Activated T-cell treated with anti-CD3 and anti-CD28 coated beads, Interleukin-2, amount 50 U/mL, for 1 hour (primary cell): ENCODE measurements around the gene TMEM164.

ENCODE experiments used
- DNase-seq: peaks from one replicate; pipeline ENCODE4 v3.0.0-alpha.2; 2020

The TMEM164 gene

GRCh38 chrX:110215411-110215810 is 212.5 kb downstream of the TMEM164 start:
- no peak for DNase-seq

DNA sequence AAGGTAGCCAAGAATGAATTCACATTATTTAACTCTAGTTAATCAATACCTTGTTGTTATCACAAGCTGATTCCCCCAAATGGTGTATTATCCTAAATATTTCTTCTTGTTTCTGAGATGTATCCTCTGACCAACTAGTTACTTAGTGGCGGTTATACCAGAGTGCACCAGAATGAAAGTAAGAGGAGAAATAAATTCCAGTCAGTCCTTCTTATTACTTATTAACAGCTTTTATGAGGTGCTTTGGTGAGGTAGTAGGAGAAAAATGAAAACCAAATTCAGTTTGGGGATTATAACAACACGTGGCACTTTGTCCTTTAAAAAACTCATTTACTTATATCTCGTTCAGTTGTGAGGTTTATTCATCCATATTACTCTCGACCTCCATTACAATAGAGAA is 213.1 kb downstream of the TMEM164 start:
- no peak for DNase-seq

DNA sequence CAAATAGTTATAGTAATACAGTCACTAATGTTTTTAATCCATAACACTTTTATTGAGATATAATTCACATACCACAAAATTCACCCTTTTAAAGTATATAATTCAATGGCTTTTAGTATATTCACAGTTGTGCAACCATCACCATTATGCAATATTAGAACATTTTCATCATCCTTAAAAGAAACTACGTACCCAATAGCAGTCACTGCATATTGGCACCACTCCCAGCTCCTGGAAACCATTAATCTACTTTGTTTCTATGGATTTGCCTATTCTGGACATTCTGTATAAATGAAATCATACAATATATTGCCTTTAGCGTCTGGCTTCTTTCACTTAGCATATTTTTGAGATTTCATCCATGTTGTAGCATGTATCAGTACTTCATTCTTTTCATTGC is 215.7 kb downstream of the TMEM164 start:
- DNase-seq: no peak

- no peak for DNase-seq
Measured at GRCh38 chrX:110219920-110220319, 217.0 kb downstream of the TMEM164 start.

DNA sequence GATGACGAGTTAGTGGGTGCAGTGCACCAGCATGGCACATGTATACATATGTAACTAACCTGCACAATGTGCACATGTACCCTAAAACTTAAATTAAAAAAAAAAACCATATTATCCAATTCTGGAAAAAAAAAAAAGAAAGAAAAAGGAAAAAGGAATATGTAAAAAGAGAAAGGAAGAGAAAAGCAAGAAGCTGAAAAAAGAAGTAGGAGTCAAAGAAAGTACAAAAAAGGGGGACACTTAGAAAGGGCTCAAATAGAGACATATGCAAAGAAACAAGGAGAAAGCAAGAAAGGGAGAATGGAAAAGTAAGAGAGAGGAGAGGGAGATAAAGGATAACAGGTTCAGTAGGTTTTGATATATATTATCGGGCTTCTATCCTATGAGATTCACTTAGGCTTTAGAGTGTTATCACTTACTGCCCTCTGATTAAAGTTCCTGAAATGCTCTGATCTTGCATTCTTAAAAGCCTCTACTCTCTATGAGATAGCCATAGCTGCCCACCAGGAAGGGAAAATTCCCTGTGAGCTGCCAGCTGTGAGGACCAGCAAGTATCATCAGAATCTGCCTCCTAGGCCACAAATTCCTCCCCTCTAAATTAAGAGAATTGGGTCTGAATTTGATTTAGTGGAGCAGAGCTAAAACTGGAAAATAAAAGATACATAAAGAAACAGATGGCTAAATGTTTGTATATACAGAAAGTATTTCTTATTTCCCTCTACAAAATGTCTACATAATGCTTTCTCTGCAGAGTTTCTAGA is 219.8 kb downstream of the TMEM164 start:
- DNase-seq: no peak

- DNase-seq: no peak
Measured at GRCh38 chrX:110224926-110225617, 222.2 kb downstream of the TMEM164 start.

DNA sequence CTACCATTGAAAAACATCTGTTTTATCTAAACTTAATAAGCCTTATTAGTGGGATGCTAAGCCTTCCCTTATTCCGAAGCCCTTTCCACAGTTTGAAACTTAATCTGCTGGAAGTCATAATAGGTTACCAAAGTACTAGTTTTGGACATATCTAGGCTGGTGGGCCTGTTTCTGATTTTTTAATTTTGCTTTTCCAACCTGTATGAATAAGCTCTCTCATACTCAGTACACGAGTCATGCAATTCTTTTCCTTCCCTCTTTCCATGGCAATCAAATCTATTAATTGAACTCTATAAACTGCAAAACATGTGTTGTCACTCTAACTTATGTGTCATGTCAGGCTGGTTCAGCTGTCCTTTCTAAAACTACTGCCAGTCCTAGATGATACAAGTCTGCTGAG is 224.0 kb downstream of the TMEM164 start:
- no peak for DNase-seq
